Transverse colon (tissue), 4 donors: ENCODE measurements around the gene CRMP1.

Experiments used
- CTCF ChIP-seq, 5 experiments: fragments of 200-600 bp in 3 of 5; fragments of 450-650 bp in 2 of 5; sonication (generic) in 3 of 5; IDR thresholded peaks; 1 replicate in 2 of 5; 2 replicates in 3 of 5; pipeline ENCODE4 v1.5.1; 2016 to 2017; ENCODE audit warnings: antibody characterized with exemption in 5 of 5, inconsistent platforms in 3 of 5, mild to moderate bottlenecking in 2 of 5, moderate library complexity in 1 of 5
- POLR2AphosphoS5 ChIP-seq, 3 donors: sonication (generic); formaldehyde crosslinking; IDR thresholded peaks; one replicate each; pipeline ENCODE4 v1.6.1; 2016; ENCODE audit warnings: antibody characterized with exemption in 3 of 3

DNA sequence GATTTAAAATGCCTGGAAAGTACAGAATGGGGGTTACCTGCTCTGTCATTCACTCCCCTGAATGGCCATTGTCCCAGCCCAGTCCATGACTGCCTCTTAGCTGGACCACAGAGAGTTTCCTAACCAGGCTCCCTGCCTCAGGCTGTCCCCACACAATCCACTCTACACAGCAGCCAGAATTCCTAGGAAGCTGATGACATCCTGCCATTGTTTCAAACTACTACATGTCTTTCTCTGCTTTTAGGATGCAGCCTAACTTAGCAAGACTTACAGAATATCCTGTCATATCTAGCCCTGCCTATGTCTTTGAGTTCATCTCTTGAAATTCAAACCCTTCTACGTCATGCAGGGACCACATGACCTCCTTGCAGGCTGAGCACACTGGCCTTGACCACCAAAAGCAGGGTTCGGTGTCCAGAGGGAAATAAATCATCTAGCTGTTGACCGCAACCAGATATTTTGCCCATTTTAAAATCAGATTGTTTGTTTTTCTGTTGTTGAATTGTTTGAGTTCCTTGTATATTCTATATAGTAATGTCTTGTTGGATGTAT is 16.1 kb upstream of the CRMP1 start:
- no peak for TF ChIP-seq POLR2AphosphoS5 (IDR thresholded peaks at IDR 0.05)
- TF ChIP-seq CTCF (IDR thresholded peaks at IDR 0.05) = no peak
